ENCODE results near the gene ODAD4.

Gene ODAD4

GRCh38 chr17:41942626-41943373 is 12.4 kb downstream of the ODAD4 start:
- no peak for ATAC-seq

GRCh38 chr17:41943492-41943891 is 13.1 kb downstream of the ODAD4 start:
- no peak for ATAC-seq

- ATAC-seq = no peak
These were observed 14.5 kb downstream of the ODAD4 start for GRCh38 chr17:41944943-41945342.

- no peak for ATAC-seq
These were observed 18.5 kb downstream of the ODAD4 start for GRCh38 chr17:41948762-41949460.

GRCh38 chr17:41956522-41956921 is 26.1 kb downstream of the ODAD4 start:
- ATAC-seq = no peak

GRCh38 chr17:41957031-41957868 is 26.8 kb downstream of the ODAD4 start:
- ATAC-seq = no peak

GRCh38 chr17:41957869-41958439 is 27.5 kb downstream of the ODAD4 start:
- no peak for ATAC-seq

GRCh38 chr17:41959030-41959335 is 28.6 kb downstream of the ODAD4 start:
- no peak for ATAC-seq

GRCh38 chr17:41959336-41960095 is 29.1 kb downstream of the ODAD4 start:
- ATAC-seq = no peak

GRCh38 chr17:41962111-41962510 is 31.7 kb downstream of the ODAD4 start:
- ATAC-seq = no peak

- ATAC-seq = peak in 1 of 2 donors; percentile 17
These were observed 32.5 kb downstream of the ODAD4 start for GRCh38 chr17:41962768-41963434.

- peak; percentile 61 to 69 for ATAC-seq
These were observed 35.5 kb downstream of the ODAD4 start for GRCh38 chr17:41965694-41966462.

GRCh38 chr17:41966463-41967140 is 36.2 kb downstream of the ODAD4 start, which contains the start of gene CNP:
TSS of gene CNP (plus strand) at chr17:41966795. CDS start at chr17:41966885, 90 bp downstream.
- ATAC-seq = peak; percentile 75 to 80

- peak; percentile 4 to 14 for ATAC-seq
These were observed 36.9 kb downstream of the ODAD4 start for GRCh38 chr17:41967141-41967920.

- no peak for ATAC-seq
These were observed 37.6 kb downstream of the ODAD4 start for GRCh38 chr17:41967921-41968578.

GRCh38 chr17:41968676-41969075 is 38.3 kb downstream of the ODAD4 start:
- ATAC-seq = no peak

- ATAC-seq = no peak
These were observed 40.5 kb downstream of the ODAD4 start for GRCh38 chr17:41970901-41971331.

- ATAC-seq = no peak
These were observed 41.5 kb downstream of the ODAD4 start for GRCh38 chr17:41971721-41972523.
